Measurements from ENCODE around the gene MGRN1. TPM values are rescaled to one million over a fixed set of nuclear protein-coding genes. Genes with fewer than 3 reads are reported as not detected.

MGRN1 gene
- total RNA-seq, 1 experiment from 2014 or later: 22.7 TPM

DNA sequence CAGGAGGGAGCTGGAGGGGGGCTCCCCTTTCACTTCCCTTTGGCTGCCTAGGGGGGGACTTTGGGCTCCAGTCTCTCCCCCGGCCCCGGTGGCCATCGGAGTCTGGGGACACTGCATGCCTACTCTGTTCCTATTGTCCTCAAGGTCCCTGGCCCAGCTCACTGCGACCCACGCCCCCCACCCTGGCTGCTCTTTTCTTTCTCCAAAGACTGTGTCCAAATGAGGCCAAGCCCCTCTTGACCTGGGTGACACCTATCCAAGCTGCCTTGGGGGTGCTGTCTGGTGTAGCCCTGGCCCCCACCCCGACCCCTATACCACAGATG, 22.8 kb upstream of the MGRN1 start:
- no peaks in the 10 kb centered on the region for H3K9me2 ChIP-seq (replicated peaks; ENCODE audit: low read length)
- H3K79me2 ChIP-seq (ENCODE audit: low read length): no peaks in the 10 kb centered on the region
- H3K9me3 ChIP-seq (ENCODE audit: low read length): no peaks in the 10 kb centered on the region
- no peak overlapping the region for H3K4me3 ChIP-seq (ENCODE audit: low read length)
- ChIA-PET POLR2A (ENCODE audit: unreplicated experiment) (no interaction called here), CTCF (no interaction called here)
- H3F3A ChIP-seq (ENCODE audit: low read length, unreplicated experiment): no peaks in the 10 kb centered on the region
- no peak overlapping the region for H2AFZ ChIP-seq (ENCODE audit: low read length)
- H3K36me3 ChIP-seq (ENCODE audit: low read depth, low read length): no peaks in the 10 kb centered on the region
- ATAC-seq (no peak), DNase-seq (no peak)
- no peaks in the 10 kb centered on the region for H3K27me3 ChIP-seq (ENCODE audit: low read length)
- intact Hi-C loops (cut with micrococcal nuclease): no loop called here
- no peaks in the 10 kb centered on the region for H4K20me1 ChIP-seq (ENCODE audit: low read length)
- no peak overlapping the region for H3K9ac ChIP-seq (ENCODE audit: low read length)
- H3K4me2 ChIP-seq (ENCODE audit: low read length): no peak overlapping the region
- TF ChIP-seq EZH2 (IDR thresholded peaks at IDR 0.05; ENCODE audit: low read length, unreplicated experiment): no peak
- TF ChIP-seq EZH2phosphoT487 (IDR thresholded peaks at IDR 0.05; ENCODE audit: borderline replicate concordance, low read length): no peak
- TF ChIP-seq, protein P1, sequence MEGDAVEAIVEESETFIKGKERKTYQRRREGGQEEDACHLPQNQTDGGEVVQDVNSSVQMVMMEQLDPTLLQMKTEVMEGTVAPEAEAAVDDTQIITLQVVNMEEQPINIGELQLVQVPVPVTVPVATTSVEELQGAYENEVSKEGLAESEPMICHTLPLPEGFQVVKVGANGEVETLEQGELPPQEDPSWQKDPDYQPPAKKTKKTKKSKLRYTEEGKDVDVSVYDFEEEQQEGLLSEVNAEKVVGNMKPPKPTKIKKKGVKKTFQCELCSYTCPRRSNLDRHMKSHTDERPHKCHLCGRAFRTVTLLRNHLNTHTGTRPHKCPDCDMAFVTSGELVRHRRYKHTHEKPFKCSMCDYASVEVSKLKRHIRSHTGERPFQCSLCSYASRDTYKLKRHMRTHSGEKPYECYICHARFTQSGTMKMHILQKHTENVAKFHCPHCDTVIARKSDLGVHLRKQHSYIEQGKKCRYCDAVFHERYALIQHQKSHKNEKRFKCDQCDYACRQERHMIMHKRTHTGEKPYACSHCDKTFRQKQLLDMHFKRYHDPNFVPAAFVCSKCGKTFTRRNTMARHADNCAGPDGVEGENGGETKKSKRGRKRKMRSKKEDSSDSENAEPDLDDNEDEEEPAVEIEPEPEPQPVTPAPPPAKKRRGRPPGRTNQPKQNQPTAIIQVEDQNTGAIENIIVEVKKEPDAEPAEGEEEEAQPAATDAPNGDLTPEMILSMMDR (conservative IDR thresholded peaks at IDR 0.05; ENCODE audit: low read depth, low read length): no peak
- no TSS peak for BruUV-seq (replicated peaks)
- H3K27ac ChIP-seq (ENCODE audit: low read length): no peak overlapping the region
- H3K4me1 ChIP-seq (ENCODE audit: insufficient read depth, low read length): 0 out of 2 replicates have a peak, but pooled peaks cover 4% of the 10 kb centered on the region

DNA sequence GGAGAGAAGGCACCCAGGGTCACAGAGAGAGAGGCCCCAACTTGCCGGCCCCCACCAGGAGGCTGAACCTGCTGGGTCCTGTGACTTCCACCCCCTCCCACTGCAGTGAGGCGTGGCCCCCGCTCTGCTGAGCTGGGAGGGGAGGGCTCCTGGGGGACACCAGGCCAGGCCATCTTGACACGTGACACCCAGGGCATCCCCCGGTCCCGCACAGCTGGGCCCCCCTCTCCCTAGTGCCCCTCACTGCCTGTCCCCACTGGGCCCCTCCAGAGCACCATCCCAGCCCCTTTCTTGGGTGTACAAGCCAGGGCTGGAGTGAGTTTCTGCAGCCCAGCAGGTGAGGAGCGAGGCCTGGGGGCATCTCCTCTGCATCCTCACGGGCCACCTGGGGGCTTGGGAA, 22.3 kb upstream of the MGRN1 start:
- no peaks in the 10 kb centered on the region for H3F3A ChIP-seq (ENCODE audit: low read length, unreplicated experiment)
- 0 out of 2 replicates have a peak, but pooled peaks cover 4% of the 10 kb centered on the region for H3K4me1 ChIP-seq (ENCODE audit: insufficient read depth, low read length)
- H3K27ac ChIP-seq (ENCODE audit: low read length): no peak overlapping the region
- ATAC-seq: no peak
- H2AFZ ChIP-seq (ENCODE audit: low read length): no peak overlapping the region
- DNase-seq: no peak
- TF ChIP-seq, protein P1 (conservative IDR thresholded peaks at IDR 0.05; ENCODE audit: low read depth, low read length): no peak
- TF ChIP-seq EZH2 (IDR thresholded peaks at IDR 0.05; ENCODE audit: low read length, unreplicated experiment) (no peak), EZH2phosphoT487 (IDR thresholded peaks at IDR 0.05; ENCODE audit: borderline replicate concordance, low read length) (no peak)
- H3K36me3 ChIP-seq (ENCODE audit: low read depth, low read length): no peaks in the 10 kb centered on the region; the same call in 1 of the 2 replicates
- no TSS peak for BruUV-seq (replicated peaks)
- no peaks in the 10 kb centered on the region for H3K27me3 ChIP-seq (ENCODE audit: low read length)
- no peak overlapping the region for H3K4me3 ChIP-seq (ENCODE audit: low read length)
- no peaks in the 10 kb centered on the region for H3K79me2 ChIP-seq (ENCODE audit: low read length)
- ChIA-PET POLR2A (ENCODE audit: unreplicated experiment) (no interaction called here), CTCF (interaction anchor here (0.8 kb wide), 1 partner anchor 22 kb away, joined by 3 read pairs; the partner anchor contains the start of gene MGRN1)
- H3K4me2 ChIP-seq (ENCODE audit: low read length): no peak overlapping the region
- H3K9ac ChIP-seq (ENCODE audit: low read length): no peak overlapping the region
- H4K20me1 ChIP-seq (ENCODE audit: low read length): no peaks in the 10 kb centered on the region
- intact Hi-C loops (cut with micrococcal nuclease): no loop called here
- no peaks in the 10 kb centered on the region for H3K9me3 ChIP-seq (ENCODE audit: low read length)
- no peaks in the 10 kb centered on the region for H3K9me2 ChIP-seq (replicated peaks; ENCODE audit: low read length)

DNA sequence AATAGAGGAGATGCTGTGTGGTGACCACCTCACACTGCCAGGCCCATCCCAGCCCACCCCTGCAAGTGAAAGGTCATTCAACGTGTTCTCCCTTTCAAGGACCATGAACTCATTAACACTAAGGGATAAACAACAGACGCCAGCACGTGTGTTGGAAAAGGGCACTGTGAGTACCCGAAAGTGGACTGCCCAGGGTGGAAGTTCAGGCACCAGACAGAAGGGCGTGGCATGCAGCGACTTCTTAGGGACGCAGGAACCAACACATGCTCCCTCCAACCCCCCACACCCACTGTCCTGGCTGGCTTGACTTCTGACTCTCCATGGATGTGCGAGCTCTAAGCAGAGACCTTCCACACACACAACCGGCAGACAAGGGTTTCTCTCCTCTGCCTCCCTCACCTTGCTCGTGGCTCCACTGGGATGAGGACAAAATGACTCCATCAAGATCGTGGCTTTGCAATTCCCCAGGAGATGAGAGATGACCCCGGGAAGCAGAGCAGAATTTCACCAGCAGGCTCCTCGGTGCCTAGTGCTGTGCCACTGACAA, 20.9 kb upstream of the MGRN1 start:
- Histone ChIP-seq H3K9me2 (replicated peaks; ENCODE audit: low read length) (no peaks in the 10 kb centered on the region), H3K9me3 (ENCODE audit: low read length) (no peaks in the 10 kb centered on the region), H3K9ac (ENCODE audit: low read length) (no peak overlapping the region), H3F3A (ENCODE audit: low read length, unreplicated experiment) (no peaks in the 10 kb centered on the region), H3K27ac (ENCODE audit: low read length) (no peak overlapping the region), H3K4me1 (ENCODE audit: insufficient read depth, low read length) (0 out of 2 replicates have a peak, but pooled peaks cover 4% of the 10 kb centered on the region), H3K4me3 (ENCODE audit: low read length) (no peak overlapping the region), H3K4me2 (ENCODE audit: low read length) (no peak overlapping the region), H3K36me3 (ENCODE audit: low read depth, low read length) (no peaks in the 10 kb centered on the region; the same call in 1 of the 2 replicates), H4K20me1 (ENCODE audit: low read length) (no peaks in the 10 kb centered on the region), H2AFZ (ENCODE audit: low read length) (no peak overlapping the region), H3K79me2 (ENCODE audit: low read length) (no peaks in the 10 kb centered on the region), H3K27me3 (ENCODE audit: low read length) (no peaks in the 10 kb centered on the region)
- TF ChIP-seq EZH2 (IDR thresholded peaks at IDR 0.05; ENCODE audit: low read length, unreplicated experiment): no peak
- no peak for TF ChIP-seq EZH2phosphoT487 (IDR thresholded peaks at IDR 0.05; ENCODE audit: borderline replicate concordance, low read length)
- TF ChIP-seq, protein P1 (conservative IDR thresholded peaks at IDR 0.05; ENCODE audit: low read depth, low read length): no peak
- ATAC-seq (no peak), DNase-seq (no peak)
- intact Hi-C loops (cut with micrococcal nuclease): no loop called here
- CTCF ChIA-PET: no interaction called here
- no TSS peak for BruUV-seq (replicated peaks)
- POLR2A ChIA-PET (ENCODE audit: unreplicated experiment): no interaction called here
